Thymus (tissue), 11 donors: ENCODE measurements around the gene GASK1B. TPM values are rescaled to one million over a fixed set of nuclear protein-coding genes. Genes with fewer than 3 reads are reported as not detected.

Source experiments
- DNase-seq, 9 donors: peaks; one replicate each; pipeline ENCODE4 v3.0.0-alpha.2; 2013; ENCODE audit warnings: low spot score in 9 of 9, low read depth in 6 of 9, missing footprints in 1 of 9
- H3K27ac ChIP-seq, 2 donors: one replicate each; pipeline ENCODE4 v1.5.1; 2013; ENCODE audit warnings: control low read depth in 1 of 2, low read depth in 1 of 2, low read length in 1 of 2, mild to moderate bottlenecking in 1 of 2, moderate library complexity in 1 of 2
- H3K27me3 ChIP-seq, 2 donors: one replicate each; pipeline ENCODE4 v1.5.1; 2013; ENCODE audit warnings: low read length in 1 of 2; ENCODE audit not compliant: control insufficient read depth in 2 of 2, insufficient read depth in 1 of 2
- H3K36me3 ChIP-seq, 2 donors: one replicate each; pipeline ENCODE4 v1.5.1; 2013; ENCODE audit warnings: low read length in 1 of 2, mild to moderate bottlenecking in 1 of 2, moderate library complexity in 1 of 2; ENCODE audit not compliant: control insufficient read depth in 2 of 2, insufficient read depth in 2 of 2
- H3K4me1 ChIP-seq, 2 donors: one replicate each; pipeline ENCODE4 v1.5.1; 2013; ENCODE audit warnings: low read length in 2 of 2; ENCODE audit not compliant: control insufficient read depth in 2 of 2, insufficient read depth in 2 of 2
- H3K4me3 ChIP-seq, 2 donors: one replicate each; pipeline ENCODE4 v1.5.1; 2013; ENCODE audit warnings: low read length in 2 of 2, control low read depth in 1 of 2, mild to moderate bottlenecking in 1 of 2
- H3K9me3 ChIP-seq, 2 donors: one replicate each; pipeline ENCODE4 v1.5.1; 2013; ENCODE audit warnings: low read length in 1 of 2, mild to moderate bottlenecking in 1 of 2; ENCODE audit not compliant: control insufficient read depth in 2 of 2, insufficient read depth in 1 of 2
- WGBS: extraction: QIAGEN DNeasy Blood & Tissue Kit; methylation state at CpG from one replicate; pipeline ENCODE4 v1.1.7; 2013; 5-methylcytosine and 5-hydroxymethylcytosine counted together
- polyA plus RNA-seq: library from polyadenylated mRNA; stranded (reverse); fragments of 200-250 nt; gene quantifications from one replicate; pipeline ENCODE4 v1.2.3, GENCODE V29; 2013
- total RNA-seq: library from RNA; stranded (reverse); fragments of 120-200 nt; gene quantifications from one replicate; pipeline ENCODE4 v1.2.4, GENCODE V29; 2013
- donor health status: healthy.

GASK1B gene
- total and polyA plus RNA-seq, 2 donors, result 3.5 to 5.7 TPM

- no peak for DNase-seq
- H3K36me3 ChIP-seq, result no peaks in the 10 kb centered on the region
- H3K27me3 ChIP-seq, result no peaks in the 10 kb centered on the region
- H3K27ac ChIP-seq, result no peak overlapping the region
- 57% methylated on average over 6 of the region's 6 CpGs for WGBS
- H3K4me1 ChIP-seq, result no peaks in the 10 kb centered on the region
- no peak overlapping the region for H3K4me3 ChIP-seq
- no peaks in the 10 kb centered on the region for H3K9me3 ChIP-seq
Measured at GRCh38 chr4:158161551-158162354, 11.1 kb downstream of the GASK1B start.

DNA sequence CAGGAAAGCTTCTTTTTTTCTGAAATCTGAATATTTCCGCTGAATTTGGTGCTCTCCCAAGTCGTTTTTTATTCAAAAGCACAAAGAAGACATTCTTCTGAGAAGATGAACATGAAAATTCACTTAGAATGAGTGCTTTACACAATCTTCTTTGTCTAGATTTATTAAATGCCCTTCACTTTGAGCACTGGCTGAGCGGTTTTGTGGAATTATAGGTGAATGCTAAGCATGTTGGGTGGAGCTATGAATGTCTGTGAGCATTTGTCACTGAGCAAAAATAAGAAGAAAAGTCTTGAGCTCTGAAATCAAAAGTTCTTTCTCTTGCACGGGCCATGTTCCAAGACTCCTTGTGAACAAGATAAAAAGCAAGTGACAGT, 13.1 kb downstream of the GASK1B start:
- DNase-seq, result no peak
- Histone ChIP-seq H3K9me3 (no peaks in the 10 kb centered on the region), H3K27me3 (no peaks in the 10 kb centered on the region), H3K4me3 (no peak overlapping the region), H3K36me3 (no peaks in the 10 kb centered on the region), H3K27ac (no peak overlapping the region), H3K4me1 (no peaks in the 10 kb centered on the region)
- WGBS, result 86% methylated on average over 4 of the region's 4 CpGs

DNA sequence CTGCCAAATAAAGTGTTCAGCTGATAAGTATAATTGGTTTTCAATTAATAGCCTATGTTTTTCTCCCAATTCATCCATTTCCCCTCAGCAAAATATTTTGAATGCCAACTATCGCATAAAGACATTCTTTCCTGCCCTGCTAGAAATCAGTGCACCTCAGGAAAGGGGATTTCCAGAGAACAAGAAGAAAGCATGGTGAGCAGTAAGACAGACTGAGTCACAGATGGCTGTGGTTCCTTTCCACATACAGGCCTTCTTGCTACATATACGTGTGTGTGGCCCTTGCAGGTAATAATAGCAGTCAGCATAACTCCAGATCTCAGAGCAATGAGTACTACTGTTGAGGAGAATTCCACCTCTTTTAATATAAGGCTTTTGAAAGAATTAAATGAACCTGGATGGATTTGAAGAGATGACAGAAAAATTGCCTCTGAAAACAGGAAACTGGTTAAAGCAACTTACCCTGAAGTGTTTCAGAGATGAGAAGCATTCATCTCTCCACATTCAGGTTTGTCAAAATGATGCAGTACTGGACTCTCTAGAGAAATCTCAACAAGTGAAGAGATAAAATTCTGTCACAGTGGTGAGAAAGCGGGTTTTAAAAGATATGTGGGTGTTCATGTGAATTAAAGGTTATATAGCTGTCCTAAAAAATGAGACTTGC, 13.6 kb downstream of the GASK1B start:
- no peaks in the 10 kb centered on the region for H3K9me3 ChIP-seq
- no peak overlapping the region for H3K4me3 ChIP-seq
- WGBS, result 91% methylated on average over 3 of the region's 3 CpGs
- no peaks in the 10 kb centered on the region for H3K36me3 ChIP-seq
- no peak for DNase-seq
- no peak overlapping the region for H3K27ac ChIP-seq
- no peaks in the 10 kb centered on the region for H3K27me3 ChIP-seq
- no peaks in the 10 kb centered on the region for H3K4me1 ChIP-seq

GRCh38 chr4:158157412-158157811, 15.4 kb downstream of the GASK1B start:
- WGBS, result 94% methylated on average over 4 of the region's 4 CpGs
- Histone ChIP-seq H3K27me3 (no peaks in the 10 kb centered on the region), H3K27ac (no peak overlapping the region), H3K4me3 (no peak overlapping the region), H3K36me3 (no peaks in the 10 kb centered on the region), H3K4me1 (no peaks in the 10 kb centered on the region), H3K9me3 (no peaks in the 10 kb centered on the region)
- DNase-seq, result no peak

DNA sequence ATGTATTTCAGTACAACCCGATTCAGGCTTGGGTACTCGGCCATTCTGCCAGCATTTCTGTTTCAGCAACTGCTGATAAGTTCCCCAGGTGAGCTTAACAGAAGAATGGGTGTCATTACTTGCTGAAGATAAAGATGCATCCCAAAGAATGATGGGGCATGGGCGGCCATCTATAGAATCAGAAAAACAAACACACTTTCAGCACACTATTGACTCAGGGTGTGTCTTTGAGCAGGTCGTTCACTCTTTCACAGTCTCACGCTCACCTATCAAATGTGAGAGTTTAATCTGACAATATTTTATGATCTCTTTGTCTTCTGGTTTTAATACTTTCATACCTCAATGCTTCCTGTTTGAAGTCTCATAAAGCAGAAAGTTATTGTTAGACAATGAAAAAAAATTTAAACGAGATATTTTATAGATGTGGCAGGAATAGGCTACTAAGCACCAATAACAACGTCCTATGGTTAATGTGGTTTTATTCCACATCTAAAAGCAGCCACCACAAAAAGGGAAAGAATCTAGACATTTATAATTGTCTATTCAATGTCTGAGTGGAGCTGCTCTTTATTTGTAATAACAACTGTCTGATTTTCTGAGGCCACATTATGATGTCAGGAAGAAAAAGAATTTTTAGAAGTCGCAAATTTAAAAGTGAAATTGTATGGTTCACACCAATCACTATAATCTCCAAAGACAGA, 17.0 kb downstream of the GASK1B start:
- 59% methylated on average over 8 of the region's 8 CpGs for WGBS
- no peaks in the 10 kb centered on the region for H3K27me3 ChIP-seq
- H3K9me3 ChIP-seq, result no peaks in the 10 kb centered on the region
- DNase-seq, result peak in 1 of 9 donors; percentile 40
- no peaks in the 10 kb centered on the region for H3K36me3 ChIP-seq
- H3K4me3 ChIP-seq, result no peak overlapping the region
- no peaks in the 10 kb centered on the region for H3K4me1 ChIP-seq
- no peak overlapping the region for H3K27ac ChIP-seq

- 93% methylated on average over 3 of the region's 3 CpGs for WGBS
- Histone ChIP-seq H3K9me3 (no peaks in the 10 kb centered on the region), H3K27me3 (no peaks in the 10 kb centered on the region), H3K27ac (no peak overlapping the region), H3K36me3 (no peaks in the 10 kb centered on the region), H3K4me1 (no peaks in the 10 kb centered on the region), H3K4me3 (no peak overlapping the region)
- DNase-seq, result no peak
Measured at GRCh38 chr4:158147151-158147550, 25.7 kb downstream of the GASK1B start.

DNA sequence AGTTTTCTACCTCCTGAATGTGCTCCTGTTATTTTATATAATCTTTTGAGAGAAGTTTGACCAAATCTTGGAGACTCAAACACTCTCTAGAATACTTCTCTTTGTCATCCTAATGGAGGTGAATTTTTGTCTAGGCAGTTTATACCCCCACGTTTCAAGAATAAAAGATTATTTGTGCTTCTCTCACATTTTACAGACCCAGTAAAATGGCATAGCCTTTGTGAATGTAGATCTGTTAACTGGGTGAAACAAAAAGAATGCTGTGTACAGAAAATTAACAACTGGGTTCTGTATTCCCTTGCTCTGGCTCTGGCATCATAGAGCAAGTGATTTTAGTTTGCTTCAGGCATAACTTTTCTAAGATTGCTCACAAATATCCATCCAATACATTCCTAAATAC, 26.1 kb downstream of the GASK1B start:
- no peaks in the 10 kb centered on the region for H3K9me3 ChIP-seq
- H3K27ac ChIP-seq, result no peak overlapping the region

DNA sequence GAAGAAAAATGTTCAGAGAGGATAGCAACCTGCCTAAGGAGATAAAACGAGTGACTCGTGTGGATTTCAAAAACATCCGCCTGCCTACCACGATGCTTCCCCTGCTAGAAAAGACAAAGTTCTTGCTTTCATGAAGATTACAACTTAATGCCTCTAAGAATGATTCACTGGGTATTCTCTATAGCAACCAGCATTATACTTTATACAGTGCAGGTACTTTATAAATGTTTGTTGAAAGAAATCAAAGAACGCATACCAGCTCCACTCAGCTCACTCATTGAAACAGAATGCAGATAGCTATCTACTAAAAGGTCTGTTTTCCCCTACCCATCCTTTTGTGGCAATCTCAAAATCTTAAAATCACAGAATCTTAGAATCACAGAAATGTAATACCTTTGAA, 33.7 kb downstream of the GASK1B start:
- Histone ChIP-seq H3K27me3 (no peaks in the 10 kb centered on the region), H3K9me3 (no peaks in the 10 kb centered on the region), H3K4me1 (no peaks in the 10 kb centered on the region), H3K4me3 (no peak overlapping the region), H3K36me3 (no peaks in the 10 kb centered on the region), H3K27ac (no peak overlapping the region)
- DNase-seq, result no peak
- WGBS, result 92% methylated on average over 5 of the region's 5 CpGs

More for the DNA sequence above, 26.1 kb downstream of the GASK1B start:
- 97% methylated on average over 1 of the region's 1 CpG for WGBS
- no peak for DNase-seq
- no peaks in the 10 kb centered on the region for H3K36me3 ChIP-seq
- H3K4me1 ChIP-seq, result no peaks in the 10 kb centered on the region
- no peak overlapping the region for H3K4me3 ChIP-seq
- no peaks in the 10 kb centered on the region for H3K27me3 ChIP-seq

GRCh38 chr4:158134222-158134621, 38.6 kb downstream of the GASK1B start:
- Histone ChIP-seq H3K9me3 (no peaks in the 10 kb centered on the region), H3K27me3 (no peaks in the 10 kb centered on the region), H3K27ac (no peak overlapping the region), H3K36me3 (no peaks in the 10 kb centered on the region), H3K4me3 (no peak overlapping the region), H3K4me1 (no peaks in the 10 kb centered on the region)
- WGBS, result 48% methylated on average over 2 of the region's 2 CpGs
- DNase-seq, result no peak
